HL-60/S4 treated with phorbol 12-myristate 13-acetate at 8.2 ng/mL for 4 days and 3 days (cell line): ENCODE results near the gene OR51G1.
"Not testable (repeated sequence)": the region's sequence is repeated elsewhere in the genome, so short reads cannot be mapped to it uniquely, and the experiment has no call there.

Experiments
- in situ Hi-C: fragments of 300-500 bp; cut with MboI; formaldehyde crosslinking; loops from 2 replicates; pipeline ENCODE4 v1.15.0; 2022; ENCODE audit warnings: low sequenced_read_pairs

The OR51G1 gene

GRCh38 chr11:4924239-4924638, at the start of gene OR51G1:
TSS of gene OR51G1 (minus strand) at chr11:4924339. CDS start at chr11:4924339, 0 bp downstream.
- in situ Hi-C loops = no loop called here

- in situ Hi-C loops = no loop called here
Observed at GRCh38 chr11:4962816-4963215, 38.7 kb upstream of the OR51G1 start.

GRCh38 chr11:4960877-4961276, 36.7 kb upstream of the OR51G1 start:
- in situ Hi-C loops = no loop called here

GRCh38 chr11:4957396-4957795, 33.3 kb upstream of the OR51G1 start:
- in situ Hi-C loops = no loop called here

GRCh38 chr11:4955613-4956012, 31.5 kb upstream of the OR51G1 start, which contains the start of gene OR51A2:
TSS of gene OR51A2 (minus strand) at chr11:4955713. CDS start at chr11:4955713, 0 bp downstream.
- in situ Hi-C loops = not testable (repeated sequence)

GRCh38 chr11:4947505-4947904, 23.4 kb upstream of the OR51G1 start, which contains the start of gene OR51A4:
TSS of gene OR51A4 (minus strand) at chr11:4947605. CDS start at chr11:4947100, 505 bp downstream.
- in situ Hi-C loops = no loop called here

- in situ Hi-C loops = no loop called here
Observed at GRCh38 chr11:4936745-4937144, 12.6 kb upstream of the OR51G1 start.

- in situ Hi-C loops = no loop called here
Observed at GRCh38 chr11:4932751-4933150, 8.6 kb upstream of the OR51G1 start.

- in situ Hi-C loops = no loop called here
Observed at GRCh38 chr11:4926608-4927007, 2.5 kb upstream of the OR51G1 start.

- in situ Hi-C loops = no loop called here
Observed at GRCh38 chr11:4922304-4922703, 1.8 kb downstream of the OR51G1 start.

- in situ Hi-C loops = no loop called here
Observed at GRCh38 chr11:4921796-4922195, 2.3 kb downstream of the OR51G1 start.

GRCh38 chr11:4919250-4919649, 4.9 kb downstream of the OR51G1 start, which contains the start of gene OR51G2:
TSS of gene OR51G2 (minus strand) at chr11:4919350. CDS start at chr11:4915663, 3,687 bp downstream.
- in situ Hi-C loops = no loop called here

- in situ Hi-C loops = no loop called here
Observed at GRCh38 chr11:4916581-4916980, 7.6 kb downstream of the OR51G1 start.

- in situ Hi-C loops = no loop called here
Observed at GRCh38 chr11:4903484-4903883, 20.7 kb downstream of the OR51G1 start, which contains the start of gene OR51A7. TSS of gene OR51A7 (plus strand) at chr11:4903783. CDS start at chr11:4907370, 3,587 bp downstream.

GRCh38 chr11:4891996-4892640, 32.0 kb downstream of the OR51G1 start:
- in situ Hi-C loops = no loop called here

GRCh38 chr11:4890279-4890678, 33.9 kb downstream of the OR51G1 start:
- in situ Hi-C loops = no loop called here

- in situ Hi-C loops = no loop called here
Observed at GRCh38 chr11:4887591-4887990, 36.5 kb downstream of the OR51G1 start.

- in situ Hi-C loops = no loop called here
Observed at GRCh38 chr11:4886186-4886585, 38.0 kb downstream of the OR51G1 start.

- in situ Hi-C loops = no loop called here
Observed at GRCh38 chr11:4884361-4884760, 39.8 kb downstream of the OR51G1 start.

- in situ Hi-C loops = no loop called here
Observed at GRCh38 chr11:4882543-4882942, 41.6 kb downstream of the OR51G1 start.

- in situ Hi-C loops = no loop called here
Observed at GRCh38 chr11:4881860-4882500, 42.2 kb downstream of the OR51G1 start, which contains the start of gene OR51T1. TSS of gene OR51T1 (plus strand) at chr11:4881900. CDS start at chr11:4881900, 0 bp downstream.

GRCh38 chr11:4881188-4881587, 43.0 kb downstream of the OR51G1 start:
- in situ Hi-C loops = no loop called here
